CD14-positive monocyte (primary cell): ENCODE results near the gene COPS6. TPM values are rescaled to one million over a fixed set of nuclear protein-coding genes. Genes with fewer than 3 reads are reported as not detected.

Experiments used
- DNase-seq, 3 donors: peaks; one replicate each; pipeline ENCODE4 v3.0.0-alpha.2; 2011 to 2022
- H2AFZ ChIP-seq: 2 replicates; pipeline ENCODE4 v1.6.0; 2012; ENCODE audit warnings: mild to moderate bottlenecking, low read depth, low read length, inconsistent platforms; ENCODE audit not compliant: insufficient read depth, poor library complexity, severe bottlenecking
- H3K27ac ChIP-seq, 2 donors: 1 replicate in 1 of 2; 2 replicates in 1 of 2; pipeline ENCODE4 v1.5.1; 2012 to 2013; ENCODE audit warnings: low read length in 2 of 2, control low read depth in 1 of 2, inconsistent platforms in 1 of 2, low read depth in 1 of 2, mild to moderate bottlenecking in 1 of 2
- H3K27me3 ChIP-seq, 2 donors: one replicate each; pipeline versions ENCODE4 v1.6.0 to v1.6.1; 2011 to 2013; ENCODE audit warnings: low read length in 2 of 2; ENCODE audit not compliant: control insufficient read depth in 2 of 2, insufficient read depth in 2 of 2
- H3K36me3 ChIP-seq, 2 donors: replicated peaks in 1 of 2; 1 replicate in 1 of 2; 2 replicates in 1 of 2; pipeline versions ENCODE4 v1.5.1 to v1.6.1; 2012 to 2013; ENCODE audit warnings: low read length in 2 of 2, control low read depth in 1 of 2, inconsistent platforms in 1 of 2, mild to moderate bottlenecking in 1 of 2; ENCODE audit not compliant: insufficient read depth in 2 of 2, control insufficient read depth in 1 of 2
- H3K4me1 ChIP-seq, 2 donors: 1 replicate in 1 of 2; 2 replicates in 1 of 2; pipeline versions ENCODE4 v1.5.1 to v1.6.1; 2012 to 2013; ENCODE audit warnings: low read length in 2 of 2, control low read depth in 1 of 2, inconsistent platforms in 1 of 2, mild to moderate bottlenecking in 1 of 2, moderate library complexity in 1 of 2; ENCODE audit not compliant: insufficient read depth in 2 of 2, control insufficient read depth in 1 of 2
- H3K4me2 ChIP-seq: replicated peaks from 2 replicates; pipeline ENCODE3; 2012; ENCODE audit warnings: low read length, moderate library complexity, mild to moderate bottlenecking; ENCODE audit not compliant: poor library complexity, severe bottlenecking; ENCODE audit errors: extremely low read depth
- H3K4me3 ChIP-seq, 3 experiments: fragments of 200-600 bp in 1 of 3; sonication (generic) in 1 of 3; replicated peaks in 1 of 3; 1 replicate in 2 of 3; 2 replicates in 1 of 3; pipeline ENCODE4 v1.5.1; 2011 to 2013; ENCODE audit warnings: low read length in 3 of 3, mild to moderate bottlenecking in 3 of 3, control low read depth in 2 of 3, low read depth in 2 of 3, inconsistent platforms in 1 of 3, moderate library complexity in 1 of 3
- H3K79me2 ChIP-seq: 2 replicates; pipeline ENCODE4 v1.6.0; 2012; ENCODE audit warnings: mild to moderate bottlenecking, control low read depth, inconsistent platforms, low read length, moderate library complexity; ENCODE audit not compliant: insufficient read depth
- H3K9ac ChIP-seq: 2 replicates; pipeline ENCODE4 v1.6.0; 2017; ENCODE audit warnings: low read length, mild to moderate bottlenecking; ENCODE audit not compliant: insufficient read depth, poor library complexity, severe bottlenecking
- H3K9me3 ChIP-seq, 2 donors: replicated peaks in 1 of 2; 1 replicate in 1 of 2; 2 replicates in 1 of 2; pipeline versions ENCODE4 v1.5.1 to v1.6.1; 2012 to 2013; ENCODE audit warnings: low read length in 2 of 2, control low read depth in 1 of 2; ENCODE audit not compliant: control insufficient read depth in 1 of 2, insufficient read depth in 1 of 2
- H4K20me1 ChIP-seq: 2 replicates; pipeline ENCODE4 v1.6.0; 2012; ENCODE audit warnings: mild to moderate bottlenecking, low read length, control low read depth, moderate library complexity; ENCODE audit not compliant: insufficient read depth
- H3K27ac Mint-ChIP-seq, 7 donors: one replicate each; pipeline ENCODE4 v1.8.0; 2020; ENCODE audit warnings: mild to moderate bottlenecking in 7 of 7, mixed read lengths in 7 of 7, moderate library complexity in 6 of 7, inconsistent platforms in 2 of 7
- H3K27me3 Mint-ChIP-seq, 3 donors: one replicate each; pipeline ENCODE4 v1.8.0; 2021 to 2022; ENCODE audit warnings: low read depth in 3 of 3, mild to moderate bottlenecking in 3 of 3, mixed read lengths in 3 of 3, moderate library complexity in 3 of 3, inconsistent platforms in 1 of 3
- H3K36me3 Mint-ChIP-seq, 2 donors: one replicate each; pipeline ENCODE4 v1.8.0; 2020; ENCODE audit warnings: mixed read lengths in 2 of 2, inconsistent platforms in 1 of 2, mild to moderate bottlenecking in 1 of 2
- H3K4me1 Mint-ChIP-seq: one replicate; pipeline ENCODE4 v1.8.0; 2020; ENCODE audit warnings: mild to moderate bottlenecking, mixed read lengths
- H3K4me3 Mint-ChIP-seq, 2 donors: one replicate each; pipeline ENCODE4 v1.8.0; 2020; ENCODE audit warnings: mild to moderate bottlenecking in 2 of 2, mixed read lengths in 2 of 2, moderate library complexity in 1 of 2
- H3K9me3 Mint-ChIP-seq, 7 donors: one replicate each; pipeline ENCODE4 v1.8.0; 2020 to 2022; ENCODE audit warnings: mixed read lengths in 7 of 7, mild to moderate bottlenecking in 6 of 7, moderate library complexity in 6 of 7, inconsistent platforms in 2 of 7
- CTCF ChIP-seq: fragments of 200-600 bp; IDR thresholded peaks from one replicate; pipeline ENCODE4 v1.8.0; 2022; ENCODE audit warnings: antibody characterized with exemption, mild to moderate bottlenecking
- WGBS: methylation state at CpG from one replicate; pipeline ENCODE4 v1.1.5; 2013; ENCODE audit warnings: missing lambda C conversion rate; ENCODE audit not compliant: insufficient coverage; 5-methylcytosine and 5-hydroxymethylcytosine counted together
- intact Hi-C, 2 donors: fragments of 100-400 bp; cut with micrococcal nuclease; formaldehyde crosslinking; loops; one replicate each; pipeline versions ENCODE4 v1.15.0 to v1.15.1; 2023
- polyA plus RNA-seq, 3 donors: library from polyadenylated mRNA; depleted of rRNA in 1 of 3; unstranded in 2 of 3; stranded (reverse) in 1 of 3; fragments of 300-500 nt in 2 of 3; fragments of >200 nt in 1 of 3; fragmentation: Illumina TruSeq in 2 of 3; gene quantifications; 1 replicate in 2 of 3; 2 replicates in 1 of 3; pipeline ENCODE4 v1.2.3, GENCODE V29; 2012 to 2021

Gene COPS6
- polyA plus RNA-seq, 3 donors = 77.1 to 119 (median 109) TPM

GRCh38 chr7:100088095-100088620 lies 611 bp upstream of the COPS6 start:
- 93% methylated on average over 6 of the region's 11 CpGs for WGBS
- Histone ChIP-seq H3K9ac (peak overlapping the region; percentile 81), H3K27ac (peak overlapping the region; percentile 43 to 78), H3K27me3 (no peaks in the 10 kb centered on the region), H4K20me1 (no peaks in the 10 kb centered on the region), H3K9me3 (no peaks in the 10 kb centered on the region), H3K36me3 (peaks cover 30% of the 10 kb centered on the region in 2 donors), H3K4me3 (peak overlapping the region; percentile 94 to 96 (median 95)), H3K79me2 (peaks cover 12% of the 10 kb centered on the region), H3K4me2 (peak overlapping the region; percentile 98), H3K4me1 (peaks cover 23 to 34% of the 10 kb centered on the region in 2 donors), H2AFZ (peak overlapping the region; percentile 94)
- Mint-ChIP-seq H3K27me3 (peaks cover 4 to 8% (median 7%) of the 10 kb centered on the region in 3 donors), H3K4me1 (peaks cover 24% of the 10 kb centered on the region), H3K36me3 (peaks cover 29 to 30% of the 10 kb centered on the region in 2 donors), H3K9me3 (peaks cover 0 to 2% (median 0%) of the 10 kb centered on the region in 7 donors), H3K4me3 (peak overlapping the region; percentile 87 to 92), H3K27ac (peak overlapping the region; percentile 56 to 93 (median 90))
- DNase-seq = no peak
- no peak for TF ChIP-seq CTCF
- intact Hi-C loops = loop anchor here (10.0 kb wide), 1 partner anchor 73 kb away; the partner anchor contains the start of gene ZKSCAN1 (in 2 of the 2)

- H3K4me2 ChIP-seq = peak overlapping the region; percentile 98
- peak overlapping the region; percentile 94 to 96 (median 95) for H3K4me3 ChIP-seq
- H4K20me1 ChIP-seq = no peaks in the 10 kb centered on the region
- Mint-ChIP-seq H3K27me3 (peaks cover 0 to 4% (median 1%) of the 10 kb centered on the region in 3 donors), H3K4me1 (peaks cover 22% of the 10 kb centered on the region), H3K27ac (peak overlapping the region; percentile 57 to 91 (median 83)), H3K36me3 (peaks cover 43 to 44% of the 10 kb centered on the region in 2 donors), H3K9me3 (no peaks in the 10 kb centered on the region), H3K4me3 (peak overlapping the region; percentile 87 to 92)
- H3K36me3 ChIP-seq = peaks cover 44 to 45% of the 10 kb centered on the region in 2 donors
- H3K27me3 ChIP-seq = no peaks in the 10 kb centered on the region
- H3K9ac ChIP-seq = peak overlapping the region; percentile 81
- WGBS = 50% methylated on average over 2 of the region's 7 CpGs
- H3K79me2 ChIP-seq = peaks cover 12% of the 10 kb centered on the region
- no peaks in the 10 kb centered on the region for H3K9me3 ChIP-seq
- H3K4me1 ChIP-seq = peaks cover 22 to 33% of the 10 kb centered on the region in 2 donors
- peak overlapping the region; percentile 94 for H2AFZ ChIP-seq
- DNase-seq = no peak
- H3K27ac ChIP-seq = peak overlapping the region in 1 of 2 donors; percentile 78
- TF ChIP-seq CTCF = no peak
- intact Hi-C loops = loop anchor here (10.0 kb wide), 1 partner anchor 75 kb away; the partner anchor contains the start of gene ZKSCAN1 (in 2 of the 2)
Measured at GRCh38 chr7:100089458-100090196, 858 bp downstream of the COPS6 start.
